ENCODE results near the gene SGCG. TPM values are rescaled to one million over a fixed set of nuclear protein-coding genes. Genes with fewer than 3 reads are reported as not detected.

The SGCG gene
- total RNA-seq, 1 experiment from 2014 or later = not detected

DNA sequence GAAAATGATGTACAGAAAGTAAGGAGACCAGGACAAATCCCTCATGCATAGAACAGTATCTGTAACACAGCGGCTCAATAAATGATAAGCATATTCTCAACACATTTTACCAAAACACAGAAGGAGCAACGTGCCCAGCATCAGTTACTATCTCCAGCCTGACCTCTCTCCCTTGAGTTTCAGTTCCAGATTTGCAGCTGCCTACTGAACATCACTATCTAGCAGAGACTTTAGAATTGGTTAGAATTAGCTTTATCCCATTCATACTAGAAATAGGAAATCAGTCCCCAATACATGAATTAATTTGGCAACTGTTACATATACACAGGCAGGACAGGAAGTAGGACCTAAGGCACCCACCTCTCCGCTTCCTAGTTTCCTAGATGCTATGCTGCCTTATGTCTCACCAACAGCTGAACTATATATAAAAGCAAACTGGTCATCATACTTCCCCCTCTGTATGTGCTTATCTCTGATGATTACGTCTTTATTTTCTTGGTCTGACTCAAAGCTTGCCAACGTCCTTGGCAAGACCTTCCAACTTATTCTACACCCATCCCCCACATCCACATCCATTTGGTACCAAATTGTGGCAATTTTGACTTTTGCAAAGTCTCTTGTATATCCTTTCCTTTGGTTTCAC lies 191.6 kb downstream of the SGCG start:
- H3K4me3 Mint-ChIP-seq = no peak overlapping the region
- no peak overlapping the region for H3K27ac ChIP-seq (ENCODE audit: insufficient read length, low read depth, low read length)
- WGBS (ENCODE audit: extremely low coverage, insufficient read length, low lambda C conversion rate) = no CpG with 5 or more reads among the region's 5 CpGs
- H2BK12ac ChIP-seq (ENCODE audit: insufficient read length, low read depth, low read length) = no peak overlapping the region
- H3K56ac ChIP-seq (ENCODE audit: insufficient read length, low read depth, low read length) = no peak overlapping the region
- no peak overlapping the region for H4K5ac ChIP-seq (ENCODE audit: insufficient read length, low read depth, low read length)
- H3K4me2 ChIP-seq (ENCODE audit: insufficient read depth, insufficient read length, low read length) = no peak overlapping the region
- no peak overlapping the region for H2BK120ac ChIP-seq (ENCODE audit: low read depth, low read length, poor library complexity, severe bottlenecking)
- H3K14ac ChIP-seq (ENCODE audit: insufficient read depth, low read length) = no peak overlapping the region
- H3K27ac Mint-ChIP-seq = no peak overlapping the region
- TF ChIP-seq CTCF (conservative IDR thresholded peaks at IDR 0.05) = no peak
- H2BK15ac ChIP-seq (ENCODE audit: low read depth, low read length) = no peak overlapping the region
- no peaks in the 10 kb centered on the region for H3K9me3 ChIP-seq (ENCODE audit: control insufficient read depth, low read depth, low read length)
- no peaks in the 10 kb centered on the region for H4K20me1 ChIP-seq (ENCODE audit: control insufficient read depth, insufficient read depth, insufficient read length)
- no peaks in the 10 kb centered on the region for H3K27me3 ChIP-seq (ENCODE audit: insufficient read depth, low read length)
- H3K9ac ChIP-seq (ENCODE audit: extremely low read depth, insufficient read length, low read length) = no peak overlapping the region
- H3K4me1 Mint-ChIP-seq = peaks cover 13 to 17% of the 10 kb centered on the region in 2 experiments
- no peaks in the 10 kb centered on the region; the same call in 1 of the 2 replicates for H3K27me3 Mint-ChIP-seq (ENCODE audit: low read depth)
- no peak overlapping the region for H2BK5ac ChIP-seq (ENCODE audit: insufficient read length, low read length)
- no peaks in the 10 kb centered on the region for H3K9me3 Mint-ChIP-seq
- no peaks in the 10 kb centered on the region for H3K4me1 ChIP-seq (ENCODE audit: insufficient read depth, low read length)
- no peak overlapping the region for H4K8ac ChIP-seq (replicated peaks; ENCODE audit: insufficient read length, low read depth, low read length)
- no peak overlapping the region for H3K23ac ChIP-seq (ENCODE audit: insufficient read length, low read depth, low read length)
- H3T11ph ChIP-seq (ENCODE audit: low read length) = no peak overlapping the region
- no peak overlapping the region for H4K91ac ChIP-seq (ENCODE audit: insufficient read length, low read depth, low read length)
- DNase-seq = no peak
- peaks cover 26 to 49% (median 48%) of the 10 kb centered on the region in 3 experiments for H3K36me3 Mint-ChIP-seq (ENCODE audit: insufficient read depth in 1 of 3, low read depth in 3 of 3)
- H3K18ac ChIP-seq (ENCODE audit: insufficient read length, low read depth, low read length) = no peak overlapping the region
- peaks cover 8% of the 10 kb centered on the region for H3K79me1 ChIP-seq (ENCODE audit: insufficient read depth, low read depth, low read length, poor library complexity, severe bottlenecking)
- H3K23me2 ChIP-seq (ENCODE audit: insufficient read length, low read depth, low read length, poor library complexity, severe bottlenecking) = no peaks in the 10 kb centered on the region
- H2AFZ ChIP-seq (ENCODE audit: low read length) = no peak overlapping the region
- H3K4ac ChIP-seq (ENCODE audit: low read depth, low read length) = no peak overlapping the region
- no peak overlapping the region for H2BK20ac ChIP-seq (ENCODE audit: low read depth, low read length, poor library complexity, severe bottlenecking)
- H2AK5ac ChIP-seq (ENCODE audit: insufficient read length, low read length) = no peak overlapping the region
- H3K79me2 ChIP-seq (ENCODE audit: insufficient read depth, low read length) = peaks cover 3% of the 10 kb centered on the region; the same call in 1 of the 2 replicates

Data from H9 (cell line).